NCI-H2081 treated with DMSO at 0.1 percent for 48 hours (cell line): ENCODE results near the gene GASK1A.

Experiments used
- DNase-seq: peaks from one replicate; lab custom pipeline; 2025; lab: John Stamatoyannopoulos, UW

Gene GASK1A

GRCh38 chr3:43013743-43014155, 34.6 kb downstream of the GASK1A start:
- no peak for DNase-seq

- no peak for DNase-seq
Observed at GRCh38 chr3:43014241-43014640, 35.1 kb downstream of the GASK1A start.

- no peak for DNase-seq
Observed at GRCh38 chr3:43014956-43015355, 35.8 kb downstream of the GASK1A start.

- no peak for DNase-seq
Observed at GRCh38 chr3:43015572-43015971, 36.5 kb downstream of the GASK1A start.

- no peak for DNase-seq
Observed at GRCh38 chr3:43015991-43016865, 37.1 kb downstream of the GASK1A start.

- no peak for DNase-seq
Observed at GRCh38 chr3:43017004-43017403, 37.9 kb downstream of the GASK1A start.

GRCh38 chr3:43017593-43018195, 38.6 kb downstream of the GASK1A start:
- no peak for DNase-seq

- DNase-seq: no peak
Observed at GRCh38 chr3:43018246-43018645, 39.1 kb downstream of the GASK1A start.

- DNase-seq: no peak
Observed at GRCh38 chr3:43019006-43019809, 40.1 kb downstream of the GASK1A start.

- no peak for DNase-seq
Observed at GRCh38 chr3:43019826-43020225, 40.7 kb downstream of the GASK1A start.

GRCh38 chr3:43021186-43021585, 42.1 kb downstream of the GASK1A start:
- DNase-seq: no peak

GRCh38 chr3:43022121-43022520, 43.0 kb downstream of the GASK1A start:
- DNase-seq: no peak

- DNase-seq: no peak
Observed at GRCh38 chr3:43023066-43023465, 44.0 kb downstream of the GASK1A start.

- DNase-seq: no peak
Observed at GRCh38 chr3:43023746-43024145, 44.6 kb downstream of the GASK1A start.

GRCh38 chr3:43024181-43024885, 45.2 kb downstream of the GASK1A start:
- DNase-seq: no peak

- DNase-seq: no peak
Observed at GRCh38 chr3:43025423-43025822, 46.3 kb downstream of the GASK1A start.

- no peak for DNase-seq
Observed at GRCh38 chr3:43028001-43028400, 48.9 kb downstream of the GASK1A start.

GRCh38 chr3:43028678-43029490, 49.8 kb downstream of the GASK1A start:
- DNase-seq: no peak

GRCh38 chr3:43030162-43030935, 51.2 kb downstream of the GASK1A start:
- no peak for DNase-seq

GRCh38 chr3:43031485-43031884, 52.4 kb downstream of the GASK1A start:
- no peak for DNase-seq
